ENCODE results near the gene CDC42BPB.

Gene CDC42BPB

DNA sequence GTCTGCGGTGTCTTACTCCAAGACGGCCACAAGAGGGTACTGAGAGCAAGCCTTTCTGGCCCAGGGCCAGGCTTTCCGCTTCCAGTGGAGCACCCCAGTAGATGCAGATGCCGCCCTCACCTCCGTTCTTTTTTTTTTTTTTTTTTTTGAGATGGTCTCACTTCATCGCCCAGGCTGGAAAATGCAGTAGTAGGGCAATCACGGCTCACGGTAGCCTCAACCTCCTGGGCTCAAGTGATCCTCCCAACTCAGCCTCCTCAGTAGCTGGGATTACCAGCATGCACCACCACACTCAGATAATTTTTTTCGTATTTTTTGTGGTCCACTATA lies 21.0 kb upstream of the CDC42BPB start (continued):
- TF ChIP-seq, protein P1, sequence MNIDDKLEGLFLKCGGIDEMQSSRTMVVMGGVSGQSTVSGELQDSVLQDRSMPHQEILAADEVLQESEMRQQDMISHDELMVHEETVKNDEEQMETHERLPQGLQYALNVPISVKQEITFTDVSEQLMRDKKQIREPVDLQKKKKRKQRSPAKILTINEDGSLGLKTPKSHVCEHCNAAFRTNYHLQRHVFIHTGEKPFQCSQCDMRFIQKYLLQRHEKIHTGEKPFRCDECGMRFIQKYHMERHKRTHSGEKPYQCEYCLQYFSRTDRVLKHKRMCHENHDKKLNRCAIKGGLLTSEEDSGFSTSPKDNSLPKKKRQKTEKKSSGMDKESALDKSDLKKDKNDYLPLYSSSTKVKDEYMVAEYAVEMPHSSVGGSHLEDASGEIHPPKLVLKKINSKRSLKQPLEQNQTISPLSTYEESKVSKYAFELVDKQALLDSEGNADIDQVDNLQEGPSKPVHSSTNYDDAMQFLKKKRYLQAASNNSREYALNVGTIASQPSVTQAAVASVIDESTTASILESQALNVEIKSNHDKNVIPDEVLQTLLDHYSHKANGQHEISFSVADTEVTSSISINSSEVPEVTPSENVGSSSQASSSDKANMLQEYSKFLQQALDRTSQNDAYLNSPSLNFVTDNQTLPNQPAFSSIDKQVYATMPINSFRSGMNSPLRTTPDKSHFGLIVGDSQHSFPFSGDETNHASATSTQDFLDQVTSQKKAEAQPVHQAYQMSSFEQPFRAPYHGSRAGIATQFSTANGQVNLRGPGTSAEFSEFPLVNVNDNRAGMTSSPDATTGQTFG (tag by site-specific recombination; IDR thresholded peaks at IDR 0.05; ENCODE audit: borderline replicate concordance), result no peak
- TF ChIP-seq ZNF140 (tag by site-specific recombination; IDR thresholded peaks at IDR 0.05) (no peak), ZNF830 (tag by site-specific recombination; IDR thresholded peaks at IDR 0.05; ENCODE audit: low read depth) (no peak), ZFP3 (tag by site-specific recombination; IDR thresholded peaks at IDR 0.05; ENCODE audit: low read depth) (no peak), ZNF701 (tag by site-specific recombination; IDR thresholded peaks at IDR 0.05) (no peak), ZNF211 (tag by site-specific recombination; IDR thresholded peaks at IDR 0.05; ENCODE audit: low read depth) (no peak), ZNF529 (tag by site-specific recombination; IDR thresholded peaks at IDR 0.05; ENCODE audit: insufficient replicate concordance) (no peak), ZNF658 (tag by site-specific recombination; IDR thresholded peaks at IDR 0.05) (no peak), ZNF248 (tag by site-specific recombination; IDR thresholded peaks at IDR 0.05) (no peak), ZNF23 (tag by site-specific recombination; IDR thresholded peaks at IDR 0.05; ENCODE audit: borderline replicate concordance) (no peak), ZNF366 (tag by site-specific recombination; conservative IDR thresholded peaks at IDR 0.05) (peak; percentile 2; the same call in 1 of the 2 replicates), ZNF571 (tag by site-specific recombination; IDR thresholded peaks at IDR 0.05) (no peak), TRIM28 (IDR thresholded peaks at IDR 0.05; ENCODE audit: borderline replicate concordance, low read length) (no peak), ZNF585B (tag by site-specific recombination; IDR thresholded peaks at IDR 0.05) (no peak), ZNF335 (tag by site-specific recombination; conservative IDR thresholded peaks at IDR 0.05) (peak; percentile 39; the same call in 1 of the 2 replicates), ZNF791 (tag by site-specific recombination; IDR thresholded peaks at IDR 0.05) (no peak), GLIS1 (tag by site-specific recombination; IDR thresholded peaks at IDR 0.05) (peak; percentile 7; the same call in 1 of the 2 replicates), PRDM1 (tag by site-specific recombination; IDR thresholded peaks at IDR 0.05) (no peak), SP2 (tag by site-specific recombination; IDR thresholded peaks at IDR 0.05) (no peak), ZNF223 (tag by site-specific recombination; IDR thresholded peaks at IDR 0.05) (no peak), HOXA7 (CRISPR knock-in tag; IDR thresholded peaks at IDR 0.05; ENCODE audit: borderline replicate concordance) (no peak), WT1 (tag by site-specific recombination; IDR thresholded peaks at IDR 0.05) (0 out of 2 replicates have a peak, but pooled peaks have one; percentile 28), ZNF837 (tag by site-specific recombination; IDR thresholded peaks at IDR 0.05) (no peak), ZBTB20 (tag by site-specific recombination; IDR thresholded peaks at IDR 0.05) (no peak), GFI1B (tag by site-specific recombination; IDR thresholded peaks at IDR 0.05) (no peak), ZNF621 (tag by site-specific recombination; IDR thresholded peaks at IDR 0.05) (no peak), ZNF747 (tag by site-specific recombination; IDR thresholded peaks at IDR 0.05) (no peak), ZNF560 (tag by site-specific recombination; IDR thresholded peaks at IDR 0.05; ENCODE audit: borderline replicate concordance) (no peak)
- TF ChIP-seq, protein P2, sequence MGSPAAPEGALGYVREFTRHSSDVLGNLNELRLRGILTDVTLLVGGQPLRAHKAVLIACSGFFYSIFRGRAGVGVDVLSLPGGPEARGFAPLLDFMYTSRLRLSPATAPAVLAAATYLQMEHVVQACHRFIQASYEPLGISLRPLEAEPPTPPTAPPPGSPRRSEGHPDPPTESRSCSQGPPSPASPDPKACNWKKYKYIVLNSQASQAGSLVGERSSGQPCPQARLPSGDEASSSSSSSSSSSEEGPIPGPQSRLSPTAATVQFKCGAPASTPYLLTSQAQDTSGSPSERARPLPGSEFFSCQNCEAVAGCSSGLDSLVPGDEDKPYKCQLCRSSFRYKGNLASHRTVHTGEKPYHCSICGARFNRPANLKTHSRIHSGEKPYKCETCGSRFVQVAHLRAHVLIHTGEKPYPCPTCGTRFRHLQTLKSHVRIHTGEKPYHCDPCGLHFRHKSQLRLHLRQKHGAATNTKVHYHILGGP (tag by site-specific recombination; IDR thresholded peaks at IDR 0.05), result no peak
- TF ChIP-seq, protein P3, sequence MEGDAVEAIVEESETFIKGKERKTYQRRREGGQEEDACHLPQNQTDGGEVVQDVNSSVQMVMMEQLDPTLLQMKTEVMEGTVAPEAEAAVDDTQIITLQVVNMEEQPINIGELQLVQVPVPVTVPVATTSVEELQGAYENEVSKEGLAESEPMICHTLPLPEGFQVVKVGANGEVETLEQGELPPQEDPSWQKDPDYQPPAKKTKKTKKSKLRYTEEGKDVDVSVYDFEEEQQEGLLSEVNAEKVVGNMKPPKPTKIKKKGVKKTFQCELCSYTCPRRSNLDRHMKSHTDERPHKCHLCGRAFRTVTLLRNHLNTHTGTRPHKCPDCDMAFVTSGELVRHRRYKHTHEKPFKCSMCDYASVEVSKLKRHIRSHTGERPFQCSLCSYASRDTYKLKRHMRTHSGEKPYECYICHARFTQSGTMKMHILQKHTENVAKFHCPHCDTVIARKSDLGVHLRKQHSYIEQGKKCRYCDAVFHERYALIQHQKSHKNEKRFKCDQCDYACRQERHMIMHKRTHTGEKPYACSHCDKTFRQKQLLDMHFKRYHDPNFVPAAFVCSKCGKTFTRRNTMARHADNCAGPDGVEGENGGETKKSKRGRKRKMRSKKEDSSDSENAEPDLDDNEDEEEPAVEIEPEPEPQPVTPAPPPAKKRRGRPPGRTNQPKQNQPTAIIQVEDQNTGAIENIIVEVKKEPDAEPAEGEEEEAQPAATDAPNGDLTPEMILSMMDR (tag by site-specific recombination; IDR thresholded peaks at IDR 0.05), result peak; percentile 80
- TF ChIP-seq, protein P4, sequence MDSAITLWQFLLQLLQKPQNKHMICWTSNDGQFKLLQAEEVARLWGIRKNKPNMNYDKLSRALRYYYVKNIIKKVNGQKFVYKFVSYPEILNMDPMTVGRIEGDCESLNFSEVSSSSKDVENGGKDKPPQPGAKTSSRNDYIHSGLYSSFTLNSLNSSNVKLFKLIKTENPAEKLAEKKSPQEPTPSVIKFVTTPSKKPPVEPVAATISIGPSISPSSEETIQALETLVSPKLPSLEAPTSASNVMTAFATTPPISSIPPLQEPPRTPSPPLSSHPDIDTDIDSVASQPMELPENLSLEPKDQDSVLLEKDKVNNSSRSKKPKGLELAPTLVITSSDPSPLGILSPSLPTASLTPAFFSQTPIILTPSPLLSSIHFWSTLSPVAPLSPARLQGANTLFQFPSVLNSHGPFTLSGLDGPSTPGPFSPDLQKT (IDR thresholded peaks at IDR 0.05; ENCODE audit: borderline replicate concordance, low read depth, low read length), result no peak
- TF ChIP-seq, protein P5, sequence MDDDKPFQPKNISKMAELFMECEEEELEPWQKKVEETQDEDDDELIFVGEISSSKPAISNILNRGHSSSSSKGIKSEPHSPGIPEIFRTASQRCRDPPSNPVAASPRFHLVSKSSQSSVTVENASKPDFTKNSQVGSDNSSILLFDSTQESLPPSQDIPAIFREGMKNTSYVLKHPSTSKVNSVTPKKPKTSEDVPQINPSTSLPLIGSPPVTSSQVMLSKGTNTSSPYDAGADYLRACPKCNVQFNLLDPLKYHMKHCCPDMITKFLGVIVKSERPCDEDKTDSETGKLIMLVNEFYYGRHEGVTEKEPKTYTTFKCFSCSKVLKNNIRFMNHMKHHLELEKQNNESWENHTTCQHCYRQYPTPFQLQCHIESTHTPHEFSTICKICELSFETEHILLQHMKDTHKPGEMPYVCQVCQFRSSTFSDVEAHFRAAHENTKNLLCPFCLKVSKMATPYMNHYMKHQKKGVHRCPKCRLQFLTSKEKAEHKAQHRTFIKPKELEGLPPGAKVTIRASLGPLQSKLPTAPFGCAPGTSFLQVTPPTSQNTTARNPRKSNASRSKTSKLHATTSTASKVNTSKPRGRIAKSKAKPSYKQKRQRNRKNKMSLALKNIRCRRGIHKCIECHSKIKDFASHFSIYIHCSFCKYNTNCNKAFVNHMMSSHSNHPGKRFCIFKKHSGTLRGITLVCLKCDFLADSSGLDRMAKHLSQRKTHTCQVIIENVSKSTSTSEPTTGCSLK (tag by site-specific recombination; IDR thresholded peaks at IDR 0.05), result no peak
